GM12878 (cell line): Measurements from ENCODE around the gene CRIM1. TPM values are rescaled to one million over a fixed set of nuclear protein-coding genes. Genes with fewer than 3 reads are reported as not detected.
A peak's percentile ranks its signal among the peaks of the same experiment; 100 is the strongest.

Experiments used
- ATF7 ChIP-seq: fragments of 450-650 bp; IDR thresholded peaks from 2 replicates; pipeline ENCODE4 v1.6.1; 2016; ENCODE audit warnings: low read depth, mild to moderate bottlenecking
- BHLHE40 ChIP-seq, 2 experiments: fragments of 450-650 bp in 1 of 2; IDR thresholded peaks; 2 replicates each; pipeline ENCODE4 v1.6.1; 2011 to 2017; ENCODE audit warnings: low read depth in 2 of 2, borderline replicate concordance in 1 of 2, improper control_type of control experiment in 1 of 2, low read length in 1 of 2, mild to moderate bottlenecking in 1 of 2
- CEBPB ChIP-seq, 2 experiments: fragments of 150-350 bp in 1 of 2; IDR thresholded peaks; 2 replicates each; pipeline ENCODE4 v1.6.1; 2012 to 2014; ENCODE audit warnings: low read depth in 2 of 2, low read length in 2 of 2, borderline replicate concordance in 1 of 2, inconsistent platforms in 1 of 2
- CHD1 ChIP-seq: IDR thresholded peaks from 2 replicates; pipeline ENCODE4 v1.6.1; 2012; ENCODE audit warnings: low read depth, low read length, improper control_type of control experiment
- CREM ChIP-seq: IDR thresholded peaks from 2 replicates; pipeline ENCODE4 v1.6.1; 2014; ENCODE audit warnings: antibody characterized with exemption, low read depth
- EED ChIP-seq: sonication (generic); IDR thresholded peaks from 2 replicates; pipeline ENCODE4 v1.6.1; 2016; ENCODE audit warnings: antibody characterized with exemption, low read depth
- EP300 ChIP-seq, 2 experiments: fragments of 150-350 bp in 1 of 2; IDR thresholded peaks; 2 replicates each; pipeline ENCODE4 v1.6.1; 2011 to 2012; ENCODE audit warnings: low read depth in 2 of 2, low read length in 2 of 2, borderline replicate concordance in 1 of 2, improper control_type of control experiment in 1 of 2, inconsistent platforms in 1 of 2; ENCODE audit not compliant: control insufficient read depth in 1 of 2
- GABPA ChIP-seq: IDR thresholded peaks from 2 replicates; pipeline ENCODE4 v1.6.1; 2014; ENCODE audit warnings: antibody characterized with exemption, low read depth, mild to moderate bottlenecking, inconsistent platforms
- IRF4 ChIP-seq: IDR thresholded peaks from 2 replicates; pipeline ENCODE4 v1.6.1; 2011; ENCODE audit warnings: low read depth, low read length
- NBN ChIP-seq: fragments of 450-650 bp; IDR thresholded peaks from 2 replicates; pipeline ENCODE4 v1.6.1; 2016
- POLR2AphosphoS5 ChIP-seq: IDR thresholded peaks from 2 replicates; pipeline ENCODE4 v1.6.1; 2011; ENCODE audit warnings: mild to moderate bottlenecking, low read length, inconsistent platforms
- SIX5 ChIP-seq: IDR thresholded peaks from 2 replicates; pipeline ENCODE4 v1.6.1; 2011; ENCODE audit warnings: mild to moderate bottlenecking, low read depth, low read length, moderate library complexity; ENCODE audit not compliant: severe bottlenecking
- SMARCA5 ChIP-seq: fragments of 450-650 bp; IDR thresholded peaks from 2 replicates; pipeline ENCODE4 v1.6.1; 2017; ENCODE audit warnings: mild to moderate bottlenecking
- SREBF1 ChIP-seq: IDR thresholded peaks from 2 replicates; pipeline ENCODE4 v1.6.1; 2012; ENCODE audit warnings: mild to moderate bottlenecking, low read length
- TCF7 ChIP-seq: IDR thresholded peaks from 2 replicates; pipeline ENCODE4 v1.6.1; 2014; ENCODE audit warnings: antibody characterized with exemption, borderline replicate concordance
- ZNF207 ChIP-seq: fragments of 450-650 bp; IDR thresholded peaks from 2 replicates; pipeline ENCODE4 v1.6.1; 2014; ENCODE audit warnings: antibody characterized with exemption, mild to moderate bottlenecking, borderline replicate concordance
- ZNF24 ChIP-seq: fragments of 450-650 bp; IDR thresholded peaks from 2 replicates; pipeline ENCODE4 v1.6.1; 2017; ENCODE audit warnings: antibody characterized with exemption, mild to moderate bottlenecking
- polyA plus RNA-seq, 11 experiments: library from polyadenylated mRNA; depleted of rRNA in 4 of 11; unstranded in 6 of 11; stranded (reverse) in 5 of 11; fragments of >200 nt; fragmentation: Nextera tagmentation in 4 of 11; fragmentation: Illumina TruSeq in 1 of 11; extraction: Ambion mirVana in 4 of 11; extraction: Trizol in 1 of 11; gene quantifications; 1 replicate in 1 of 11; 2 replicates in 10 of 11; pipeline versions ENCODE4 v1.2.1 to v1.2.3, GENCODE V29; 2011 to 2016; ENCODE audit warnings: inconsistent platforms in 2 of 11, missing spikeins in 2 of 11, low read depth in 1 of 11
- total RNA-seq, 4 experiments: library from RNA; depleted of rRNA in 3 of 4; stranded (reverse); fragments of >200 nt in 3 of 4; fragmentation: Illumina TruSeq in 1 of 4; extraction: Trizol in 1 of 4; gene quantifications; 2 replicates each; pipeline versions ENCODE4 v1.2.1 to v1.2.3, GENCODE V29; 2013 to 2021
- TF ChIP-seq, protein P1 (sequence below): fragments of 450-650 bp; IDR thresholded peaks from 2 replicates; pipeline ENCODE4 v1.6.1; 2016; ENCODE audit warnings: mild to moderate bottlenecking
- TF ChIP-seq, protein P2 (sequence below): IDR thresholded peaks from 2 replicates; pipeline ENCODE4 v1.6.1; 2012; ENCODE audit warnings: low read depth, low read length, improper control_type of control experiment
- TF ChIP-seq, protein P3 (sequence below): fragments of 450-650 bp; IDR thresholded peaks from 2 replicates; pipeline ENCODE4 v1.6.1; 2016; ENCODE audit warnings: mild to moderate bottlenecking, moderate library complexity, borderline replicate concordance
- TF ChIP-seq, protein P4 (sequence below): fragments of 450-650 bp; IDR thresholded peaks from 2 replicates; pipeline ENCODE4 v1.6.1; 2017; ENCODE audit warnings: mild to moderate bottlenecking, low read depth, inconsistent platforms; ENCODE audit not compliant: poor library complexity, severe bottlenecking

The CRIM1 gene
- total and polyA plus RNA-seq, 10 of the 15 experiments (the other 5 are each of a cell fraction or from before 2014, with no cell fraction given): 0.42 to 7.4 (median 3.1) TPM

DNA sequence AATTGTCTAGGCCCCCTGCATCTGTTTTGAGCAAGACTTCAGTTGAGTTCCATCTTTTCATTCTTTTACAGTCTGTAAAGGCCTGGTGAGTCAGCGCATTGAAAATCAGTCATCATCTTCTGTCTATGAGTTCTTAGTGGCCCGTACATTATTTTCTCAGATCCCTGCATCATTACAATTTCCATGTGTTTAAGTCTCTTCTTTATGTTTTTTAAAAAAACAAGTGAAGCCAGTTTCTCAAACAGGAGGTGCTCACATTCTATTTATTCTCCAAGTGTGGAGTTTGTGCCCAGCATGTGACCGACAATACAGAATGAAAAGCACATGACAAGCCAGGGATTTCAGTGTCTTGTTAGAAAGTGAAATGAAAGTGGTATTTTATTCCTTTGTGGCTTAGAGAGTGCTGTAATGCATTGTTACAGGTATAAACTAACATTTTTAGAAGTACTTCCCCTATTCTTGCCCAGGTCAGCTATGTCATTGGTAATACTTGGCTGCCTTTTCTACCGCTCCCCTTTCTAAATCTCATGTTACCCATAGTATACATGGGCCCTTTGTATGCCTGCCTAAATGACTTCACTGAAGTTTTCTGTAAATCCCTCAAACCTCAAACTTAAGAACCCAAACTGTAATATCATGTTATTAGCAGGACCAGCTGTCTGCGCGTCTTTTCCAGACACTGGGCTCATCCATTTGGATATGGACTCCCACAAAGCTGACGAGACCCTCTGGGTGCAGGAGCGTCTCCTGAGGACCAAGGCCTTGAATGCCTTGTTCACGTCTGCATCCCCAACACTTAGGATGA, 174.8 kb downstream of the CRIM1 start (continued):
- TF ChIP-seq, protein P1, sequence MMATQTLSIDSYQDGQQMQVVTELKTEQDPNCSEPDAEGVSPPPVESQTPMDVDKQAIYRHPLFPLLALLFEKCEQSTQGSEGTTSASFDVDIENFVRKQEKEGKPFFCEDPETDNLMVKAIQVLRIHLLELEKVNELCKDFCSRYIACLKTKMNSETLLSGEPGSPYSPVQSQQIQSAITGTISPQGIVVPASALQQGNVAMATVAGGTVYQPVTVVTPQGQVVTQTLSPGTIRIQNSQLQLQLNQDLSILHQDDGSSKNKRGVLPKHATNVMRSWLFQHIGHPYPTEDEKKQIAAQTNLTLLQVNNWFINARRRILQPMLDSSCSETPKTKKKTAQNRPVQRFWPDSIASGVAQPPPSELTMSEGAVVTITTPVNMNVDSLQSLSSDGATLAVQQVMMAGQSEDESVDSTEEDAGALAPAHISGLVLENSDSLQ: no peak
- TF ChIP-seq SREBF1 (no peak), EED (peak; percentile 42; the same call in 1 of the 2 replicates), POLR2AphosphoS5 (no peak), TCF7 (no peak), SMARCA5 (peak; percentile 34; the same call in 1 of the 2 replicates), CEBPB (IDR thresholded peaks at IDR 0.05; ENCODE audit: borderline replicate concordance in 1 of 2, low read depth in 2 of 2, low read length in 2 of 2) (peak in 1 of 2 experiments; percentile 81; a peak in 1 of 4 replicates), CHD1 (no peak), ZNF24 (no peak), CREM (peak; percentile 35), ZNF207 (no peak), GABPA (peak; percentile 32; the same call in 1 of the 2 replicates), ATF7 (peak; percentile 88), EP300 (IDR thresholded peaks at IDR 0.05; ENCODE audit: borderline replicate concordance in 1 of 2, control insufficient read depth in 1 of 2, low read depth in 2 of 2, low read length in 2 of 2) (peak in 1 of 2 experiments; percentile 41; a peak in 2 of 4 replicates), NBN (no peak), BHLHE40 (IDR thresholded peaks at IDR 0.05; ENCODE audit: borderline replicate concordance in 1 of 2, low read depth in 2 of 2, low read length in 1 of 2) (peak; percentile 77 to 78; a peak in 3 of 4 replicates), IRF4 (no peak), SIX5 (no peak)
- TF ChIP-seq, protein P2, sequence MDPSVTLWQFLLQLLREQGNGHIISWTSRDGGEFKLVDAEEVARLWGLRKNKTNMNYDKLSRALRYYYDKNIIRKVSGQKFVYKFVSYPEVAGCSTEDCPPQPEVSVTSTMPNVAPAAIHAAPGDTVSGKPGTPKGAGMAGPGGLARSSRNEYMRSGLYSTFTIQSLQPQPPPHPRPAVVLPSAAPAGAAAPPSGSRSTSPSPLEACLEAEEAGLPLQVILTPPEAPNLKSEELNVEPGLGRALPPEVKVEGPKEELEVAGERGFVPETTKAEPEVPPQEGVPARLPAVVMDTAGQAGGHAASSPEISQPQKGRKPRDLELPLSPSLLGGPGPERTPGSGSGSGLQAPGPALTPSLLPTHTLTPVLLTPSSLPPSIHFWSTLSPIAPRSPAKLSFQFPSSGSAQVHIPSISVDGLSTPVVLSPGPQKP: no peak
- TF ChIP-seq, protein P3, sequence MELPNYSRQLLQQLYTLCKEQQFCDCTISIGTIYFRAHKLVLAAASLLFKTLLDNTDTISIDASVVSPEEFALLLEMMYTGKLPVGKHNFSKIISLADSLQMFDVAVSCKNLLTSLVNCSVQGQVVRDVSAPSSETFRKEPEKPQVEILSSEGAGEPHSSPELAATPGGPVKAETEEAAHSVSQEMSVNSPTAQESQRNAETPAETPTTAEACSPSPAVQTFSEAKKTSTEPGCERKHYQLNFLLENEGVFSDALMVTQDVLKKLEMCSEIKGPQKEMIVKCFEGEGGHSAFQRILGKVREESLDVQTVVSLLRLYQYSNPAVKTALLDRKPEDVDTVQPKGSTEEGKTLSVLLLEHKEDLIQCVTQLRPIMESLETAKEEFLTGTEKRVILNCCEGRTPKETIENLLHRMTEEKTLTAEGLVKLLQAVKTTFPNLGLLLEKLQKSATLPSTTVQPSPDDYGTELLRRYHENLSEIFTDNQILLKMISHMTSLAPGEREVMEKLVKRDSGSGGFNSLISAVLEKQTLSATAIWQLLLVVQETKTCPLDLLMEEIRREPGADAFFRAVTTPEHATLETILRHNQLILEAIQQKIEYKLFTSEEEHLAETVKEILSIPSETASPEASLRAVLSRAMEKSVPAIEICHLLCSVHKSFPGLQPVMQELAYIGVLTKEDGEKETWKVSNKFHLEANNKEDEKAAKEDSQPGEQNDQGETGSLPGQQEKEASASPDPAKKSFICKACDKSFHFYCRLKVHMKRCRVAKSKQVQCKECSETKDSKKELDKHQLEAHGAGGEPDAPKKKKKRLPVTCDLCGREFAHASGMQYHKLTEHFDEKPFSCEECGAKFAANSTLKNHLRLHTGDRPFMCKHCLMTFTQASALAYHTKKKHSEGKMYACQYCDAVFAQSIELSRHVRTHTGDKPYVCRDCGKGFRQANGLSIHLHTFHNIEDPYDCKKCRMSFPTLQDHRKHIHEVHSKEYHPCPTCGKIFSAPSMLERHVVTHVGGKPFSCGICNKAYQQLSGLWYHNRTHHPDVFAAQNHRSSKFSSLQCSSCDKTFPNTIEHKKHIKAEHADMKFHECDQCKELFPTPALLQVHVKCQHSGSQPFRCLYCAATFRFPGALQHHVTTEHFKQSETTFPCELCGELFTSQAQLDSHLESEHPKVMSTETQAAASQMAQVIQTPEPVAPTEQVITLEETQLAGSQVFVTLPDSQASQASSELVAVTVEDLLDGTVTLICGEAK: no peak
- TF ChIP-seq, protein P4, sequence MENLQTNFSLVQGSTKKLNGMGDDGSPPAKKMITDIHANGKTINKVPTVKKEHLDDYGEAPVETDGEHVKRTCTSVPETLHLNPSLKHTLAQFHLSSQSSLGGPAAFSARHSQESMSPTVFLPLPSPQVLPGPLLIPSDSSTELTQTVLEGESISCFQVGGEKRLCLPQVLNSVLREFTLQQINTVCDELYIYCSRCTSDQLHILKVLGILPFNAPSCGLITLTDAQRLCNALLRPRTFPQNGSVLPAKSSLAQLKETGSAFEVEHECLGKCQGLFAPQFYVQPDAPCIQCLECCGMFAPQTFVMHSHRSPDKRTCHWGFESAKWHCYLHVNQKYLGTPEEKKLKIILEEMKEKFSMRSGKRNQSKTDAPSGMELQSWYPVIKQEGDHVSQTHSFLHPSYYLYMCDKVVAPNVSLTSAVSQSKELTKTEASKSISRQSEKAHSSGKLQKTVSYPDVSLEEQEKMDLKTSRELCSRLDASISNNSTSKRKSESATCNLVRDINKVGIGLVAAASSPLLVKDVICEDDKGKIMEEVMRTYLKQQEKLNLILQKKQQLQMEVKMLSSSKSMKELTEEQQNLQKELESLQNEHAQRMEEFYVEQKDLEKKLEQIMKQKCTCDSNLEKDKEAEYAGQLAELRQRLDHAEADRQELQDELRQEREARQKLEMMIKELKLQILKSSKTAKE: peak; percentile 52
